RWPE2 (cell line): Measurements from ENCODE around the gene MRPL16.
"Not testable (repeated sequence)": the region's sequence is repeated elsewhere in the genome, so short reads cannot be mapped to it uniquely, and the experiment has no call there.

Experiments used
- ATAC-seq: fragments of 200-7000 bp; cut with Tn5 transposase; 3 replicates; pipeline ENCODE4 v1.9.1; 2021; ENCODE audit warnings: low read depth
- DNase-seq: peaks from one replicate; pipeline ENCODE4 v3.0.0-alpha.2; 2020; ENCODE audit warnings: low spot score
- H3K27ac ChIP-seq: fragments of 450-650 bp; 2 replicates; pipeline ENCODE4 v1.5.1; 2017; ENCODE audit warnings: mild to moderate bottlenecking; ENCODE audit not compliant: poor library complexity, severe bottlenecking
- H3K27me3 ChIP-seq: fragments of 250-450 bp; sonication (Bioruptor Pico); 2 replicates; pipeline ENCODE4 v1.5.1; 2021; ENCODE audit warnings: mild to moderate bottlenecking, moderate library complexity; ENCODE audit not compliant: insufficient read depth, poor library complexity, severe bottlenecking
- H3K36me3 ChIP-seq: fragments of 250-450 bp; sonication (Bioruptor Pico); 2 replicates; pipeline ENCODE4 v1.5.1; 2020; ENCODE audit warnings: low read depth, mild to moderate bottlenecking, moderate library complexity
- H3K4me1 ChIP-seq: fragments of 250-450 bp; sonication (Bioruptor Pico); 2 replicates; pipeline ENCODE4 v1.5.1; 2021; ENCODE audit warnings: mild to moderate bottlenecking, moderate library complexity; ENCODE audit not compliant: insufficient read depth, poor library complexity, severe bottlenecking
- H3K4me3 ChIP-seq: fragments of 250-450 bp; sonication (Bioruptor Pico); 2 replicates; pipeline ENCODE4 v1.5.1; 2021; ENCODE audit warnings: mild to moderate bottlenecking, moderate library complexity; ENCODE audit not compliant: severe bottlenecking
- H3K9me3 ChIP-seq: fragments of 250-450 bp; sonication (Bioruptor Pico); 2 replicates; pipeline ENCODE4 v1.5.1; 2021; ENCODE audit warnings: mild to moderate bottlenecking, moderate library complexity; ENCODE audit not compliant: severe bottlenecking
- CTCF ChIP-seq: fragments of 450-650 bp; IDR thresholded peaks from one replicate; pipeline ENCODE4 v1.5.1; 2017; ENCODE audit warnings: mild to moderate bottlenecking, moderate library complexity; ENCODE audit not compliant: poor library complexity, severe bottlenecking

The MRPL16 gene

DNA sequence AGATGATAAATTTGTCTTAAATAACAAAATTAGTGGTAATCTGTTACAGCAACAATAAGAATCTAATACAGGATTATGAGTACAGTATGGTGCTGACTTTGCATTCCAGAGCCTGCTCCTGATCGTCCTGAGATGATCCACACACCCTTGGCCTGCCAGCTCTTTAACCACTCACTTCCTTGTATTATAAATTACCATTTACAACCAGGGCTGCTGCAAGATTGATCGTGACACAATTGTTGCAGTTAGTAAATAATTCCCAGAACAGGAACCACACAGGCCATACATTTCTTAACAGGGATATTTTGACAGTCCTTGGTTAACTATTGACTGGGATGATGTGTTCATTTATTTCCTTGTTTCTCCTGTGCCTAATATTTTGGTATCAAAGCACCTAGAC, 38.6 kb upstream of the MRPL16 start:
- no peak for TF ChIP-seq CTCF
- no peak overlapping the region for H3K27ac ChIP-seq
- no peaks in the 10 kb centered on the region for H3K4me1 ChIP-seq
- ATAC-seq (no peak), DNase-seq (no peak)
- no peaks in the 10 kb centered on the region for H3K9me3 ChIP-seq
- no peaks in the 10 kb centered on the region for H3K27me3 ChIP-seq
- H3K36me3 ChIP-seq, result no peaks in the 10 kb centered on the region
- no peak overlapping the region for H3K4me3 ChIP-seq

- H3K27me3 ChIP-seq, DNase-seq, H3K36me3 ChIP-seq, H3K27ac ChIP-seq, H3K4me1 ChIP-seq, ATAC-seq, H3K9me3 ChIP-seq, H3K4me3 ChIP-seq: not testable (repeated sequence)
Observed at GRCh38 chr11:59848439-59848838, 37.9 kb upstream of the MRPL16 start.

- TF ChIP-seq CTCF, result no peak
- ATAC-seq (no peak), DNase-seq (no peak)
- Histone ChIP-seq H3K4me3 (no peak overlapping the region), H3K4me1 (no peaks in the 10 kb centered on the region), H3K27ac (no peak overlapping the region), H3K36me3 (no peaks in the 10 kb centered on the region), H3K9me3 (no peaks in the 10 kb centered on the region), H3K27me3 (no peaks in the 10 kb centered on the region)
Observed at GRCh38 chr11:59847626-59848025, 37.0 kb upstream of the MRPL16 start.

DNA sequence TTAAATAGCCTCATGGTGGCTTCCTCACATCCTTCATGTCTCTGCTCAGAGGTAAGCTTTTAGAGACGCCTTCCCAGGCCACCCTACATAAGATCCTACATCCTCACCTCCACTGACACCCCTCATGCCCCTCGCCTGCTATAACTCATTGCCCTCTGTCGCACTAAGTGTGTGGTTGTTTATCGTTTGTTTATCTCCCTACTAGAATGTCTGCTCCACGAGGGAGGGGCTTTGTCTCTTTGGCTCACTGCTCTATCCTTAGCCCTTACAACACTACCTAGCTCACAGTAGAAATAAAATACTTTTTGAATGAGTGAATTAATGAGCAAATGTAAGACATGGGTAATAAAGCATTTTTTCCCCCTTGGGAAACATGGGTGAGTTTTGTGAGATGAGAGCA, 36.0 kb upstream of the MRPL16 start:
- ATAC-seq, result no peak
- no peak for TF ChIP-seq CTCF
- Histone ChIP-seq H3K4me1 (no peaks in the 10 kb centered on the region), H3K36me3 (no peaks in the 10 kb centered on the region), H3K9me3 (no peaks in the 10 kb centered on the region), H3K27me3 (no peaks in the 10 kb centered on the region), H3K27ac (no peak overlapping the region), H3K4me3 (no peak overlapping the region)
- no peak for DNase-seq

- Histone ChIP-seq H3K36me3 (no peaks in the 10 kb centered on the region), H3K4me3 (no peak within 1 kb of the TSS), H3K9me3 (no peaks in the 10 kb centered on the region), H3K4me1 (no peaks in the 10 kb centered on the region), H3K27me3 (no peaks in the 10 kb centered on the region), H3K27ac (no peak within 1 kb of the TSS)
- DNase-seq, result no peak
- ATAC-seq, result no peak
- no peak for TF ChIP-seq CTCF
Observed at GRCh38 chr11:59845399-59845798, 34.8 kb upstream of the MRPL16 start, which contains the start of gene CBLIF. Gene CBLIF, minus strand, starts transcription at chr11:59845499. Its CDS starts 46 bp downstream, at chr11:59845453.
